Kidney (tissue), 14 donors: Measurements from ENCODE around the gene PLEKHG5. TPM values are rescaled to one million over a fixed set of nuclear protein-coding genes. Genes with fewer than 3 reads are reported as not detected.

Experiments
- DNase-seq, 5 donors: peaks; one replicate each; pipeline ENCODE4 v3.0.0-alpha.2; 2013 to 2020
- FAIRE-seq: peaks from 2 replicates; lab custom pipeline; 2012; peaks lifted over from hg19 to GRCh38; lab: Jason Lieb, UNC
- H3K27ac ChIP-seq, 2 donors: one replicate each; pipeline ENCODE4 v1.7.0; 2013; ENCODE audit warnings: low read depth in 2 of 2, low read length in 2 of 2, inconsistent platforms in 1 of 2
- H3K27me3 ChIP-seq: one replicate; pipeline ENCODE4 v1.7.1; 2013; ENCODE audit warnings: low read length, inconsistent platforms; ENCODE audit not compliant: control insufficient read depth, insufficient read depth
- H3K36me3 ChIP-seq, 3 donors: one replicate each; pipeline versions ENCODE4 v1.7.0 to v1.7.1; 2013; ENCODE audit warnings: low read length in 3 of 3, control low read depth in 1 of 3, inconsistent platforms in 1 of 3; ENCODE audit not compliant: insufficient read depth in 3 of 3, control insufficient read depth in 2 of 3
- H3K4me1 ChIP-seq, 3 donors: one replicate each; pipeline versions ENCODE4 v1.7.0 to v1.7.1; 2013; ENCODE audit warnings: low read length in 3 of 3, inconsistent platforms in 1 of 3, low read depth in 1 of 3; ENCODE audit not compliant: control insufficient read depth in 2 of 3, insufficient read depth in 2 of 3
- H3K4me3 ChIP-seq, 3 donors: one replicate each; pipeline versions ENCODE4 v1.7.0 to v1.8.1; 2013; ENCODE audit warnings: low read length in 3 of 3, control low read depth in 1 of 3, inconsistent platforms in 1 of 3
- H3K9ac ChIP-seq, 3 donors: one replicate each; pipeline versions ENCODE4 v1.7.0 to v1.7.1; 2013; ENCODE audit warnings: low read length in 3 of 3, control low read depth in 1 of 3, inconsistent platforms in 1 of 3
- H3K9me3 ChIP-seq, 3 donors: one replicate each; pipeline versions ENCODE4 v1.7.0 to v1.7.1; 2013; ENCODE audit warnings: low read length in 3 of 3, control low read depth in 1 of 3, inconsistent platforms in 1 of 3; ENCODE audit not compliant: control insufficient read depth in 2 of 3, insufficient read depth in 1 of 3
- intact Hi-C: fragments of 100-400 bp; cut with DNase I; formaldehyde crosslinking; loops from one replicate; pipeline ENCODE4 v1.11.1; 2022
- polyA plus RNA-seq: library from polyadenylated mRNA; stranded (reverse); fragments of 350-450 nt; fragmentation: Illumina TruSeq; extraction: RNeasy Lipid Tissue Mini Kit (QIAGEN cat#74804); gene quantifications from one replicate; pipeline ENCODE4 v1.2.3, GENCODE V29; 2014; ENCODE audit warnings: low read depth, low replicate concordance; ENCODE audit not compliant: insufficient read depth
- total RNA-seq: library from RNA; stranded (reverse); fragmentation: NEBNext Ultra II Directional; extraction: Animal tissue kit (Norgen Biotek cat#: 25700); gene quantifications from one replicate; pipeline ENCODE4 v1.2.1, GENCODE V29; 2021
- TF ChIP-seq, protein P1 (sequence below): IDR thresholded peaks from 3 replicates; pipeline ENCODE4 v1.5.1; 2012; ENCODE audit warnings: mild to moderate bottlenecking, moderate library complexity, borderline replicate concordance; ENCODE audit not compliant: insufficient read depth; ENCODE audit errors: extremely low read depth
- donor health status: control.
- donor health status: control.
- donor health status: control.
- donor health status: control.
- donor health status: control.
- donor health status: DM: yes; HTN: yes; CAD: no.
- donor health status: Normal renal cell carcinoma (clear cell type).

PLEKHG5 gene
- total and polyA plus RNA-seq, 2 donors from 2014 or later, result 4.4 to 14.0 TPM

GRCh38 chr1:6466023-6466422, 25.4 kb downstream of the PLEKHG5 start, which contains the start of gene TNFRSF25:
Gene TNFRSF25 (minus strand): TSS chr1:6466173. CDS start chr1:6466107, 66 bp downstream.
- Histone ChIP-seq H3K36me3 (no peaks in the 10 kb centered on the region), H3K9me3 (no peaks in the 10 kb centered on the region), H3K27ac (no peak within 1 kb of the TSS), H3K4me1 (no peaks in the 10 kb centered on the region), H3K9ac (no peak within 1 kb of the TSS), H3K4me3 (no peak within 1 kb of the TSS), H3K27me3 (no peaks in the 10 kb centered on the region)
- TF ChIP-seq, protein P1, sequence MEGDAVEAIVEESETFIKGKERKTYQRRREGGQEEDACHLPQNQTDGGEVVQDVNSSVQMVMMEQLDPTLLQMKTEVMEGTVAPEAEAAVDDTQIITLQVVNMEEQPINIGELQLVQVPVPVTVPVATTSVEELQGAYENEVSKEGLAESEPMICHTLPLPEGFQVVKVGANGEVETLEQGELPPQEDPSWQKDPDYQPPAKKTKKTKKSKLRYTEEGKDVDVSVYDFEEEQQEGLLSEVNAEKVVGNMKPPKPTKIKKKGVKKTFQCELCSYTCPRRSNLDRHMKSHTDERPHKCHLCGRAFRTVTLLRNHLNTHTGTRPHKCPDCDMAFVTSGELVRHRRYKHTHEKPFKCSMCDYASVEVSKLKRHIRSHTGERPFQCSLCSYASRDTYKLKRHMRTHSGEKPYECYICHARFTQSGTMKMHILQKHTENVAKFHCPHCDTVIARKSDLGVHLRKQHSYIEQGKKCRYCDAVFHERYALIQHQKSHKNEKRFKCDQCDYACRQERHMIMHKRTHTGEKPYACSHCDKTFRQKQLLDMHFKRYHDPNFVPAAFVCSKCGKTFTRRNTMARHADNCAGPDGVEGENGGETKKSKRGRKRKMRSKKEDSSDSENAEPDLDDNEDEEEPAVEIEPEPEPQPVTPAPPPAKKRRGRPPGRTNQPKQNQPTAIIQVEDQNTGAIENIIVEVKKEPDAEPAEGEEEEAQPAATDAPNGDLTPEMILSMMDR, result no peak
- FAIRE-seq, result no peak
- intact Hi-C loops, result no loop called here
- peak in 2 of 5 donors; percentile 48 to 64 for DNase-seq

GRCh38 chr1:6465461-6466005, 25.9 kb downstream of the PLEKHG5 start:
- intact Hi-C loops, result no loop called here
- no peak for FAIRE-seq
- H3K36me3 ChIP-seq, result no peaks in the 10 kb centered on the region
- H3K27me3 ChIP-seq, result no peaks in the 10 kb centered on the region
- H3K9ac ChIP-seq, result no peak overlapping the region
- H3K4me1 ChIP-seq, result no peaks in the 10 kb centered on the region
- no peak overlapping the region for H3K27ac ChIP-seq
- H3K9me3 ChIP-seq, result no peaks in the 10 kb centered on the region
- DNase-seq, result peak in 1 of 5 donors; percentile 52
- no peak overlapping the region for H3K4me3 ChIP-seq
- TF ChIP-seq, protein P1, result no peak

DNA sequence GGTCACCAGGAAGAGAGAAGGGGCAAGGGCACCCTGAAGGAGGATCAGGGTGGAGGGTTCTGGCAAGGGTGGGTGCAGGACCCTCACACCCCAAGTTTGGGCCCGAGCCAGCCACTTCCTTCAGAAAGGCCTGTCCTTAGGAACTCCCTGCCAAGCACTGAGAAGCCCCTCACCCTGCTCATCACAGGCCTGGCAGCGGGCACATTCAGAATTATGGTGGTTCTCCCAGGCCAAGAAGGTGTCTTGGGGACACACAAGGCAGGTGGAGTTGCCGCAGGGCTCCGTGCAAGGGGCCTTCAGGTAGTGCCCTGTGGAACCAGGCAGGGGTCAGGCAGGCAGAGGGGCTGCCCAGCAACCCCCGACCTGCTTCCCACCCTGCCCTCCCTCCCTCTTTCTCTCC, 26.6 kb downstream of the PLEKHG5 start:
- no peak overlapping the region for H3K27ac ChIP-seq
- H3K4me3 ChIP-seq, result no peak overlapping the region
- TF ChIP-seq, protein P1, result no peak
- FAIRE-seq (no peak), DNase-seq (no peak)
- intact Hi-C loops, result no loop called here
- no peak overlapping the region for H3K9ac ChIP-seq
- no peaks in the 10 kb centered on the region for H3K9me3 ChIP-seq
- H3K27me3 ChIP-seq, result no peaks in the 10 kb centered on the region
- no peaks in the 10 kb centered on the region for H3K36me3 ChIP-seq
- H3K4me1 ChIP-seq, result no peaks in the 10 kb centered on the region

DNA sequence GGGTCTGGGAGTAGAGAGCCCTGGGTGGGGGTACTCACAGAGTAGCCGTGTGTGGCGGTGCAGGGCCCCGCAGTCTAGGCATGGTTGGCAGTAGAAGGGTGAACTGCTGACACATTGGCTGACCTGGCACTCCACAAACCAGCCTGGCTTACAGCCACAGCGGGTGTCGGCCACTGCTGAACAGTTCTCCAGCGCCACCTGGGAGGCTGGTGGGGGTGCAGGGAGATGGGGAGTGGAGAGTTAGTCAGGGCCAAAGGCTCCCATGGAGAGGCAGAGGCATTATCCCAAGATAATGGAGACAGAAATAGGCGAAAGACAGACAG, 27.0 kb downstream of the PLEKHG5 start:
- H3K36me3 ChIP-seq, result no peaks in the 10 kb centered on the region
- no peak overlapping the region for H3K27ac ChIP-seq
- intact Hi-C loops, result no loop called here
- no peaks in the 10 kb centered on the region for H3K27me3 ChIP-seq
- H3K4me3 ChIP-seq, result no peak overlapping the region
- H3K4me1 ChIP-seq, result no peaks in the 10 kb centered on the region
- H3K9me3 ChIP-seq, result no peaks in the 10 kb centered on the region
- FAIRE-seq (no peak), DNase-seq (peak in 1 of 5 donors; percentile 75)
- TF ChIP-seq, protein P1, result peak; percentile 27
- no peak overlapping the region for H3K9ac ChIP-seq
